HL-60/S4 (cell line): ENCODE data around the gene DPH7.
"Not testable (repeated sequence)": the region's sequence is repeated elsewhere in the genome, so short reads cannot be mapped to it uniquely, and the experiment has no call there.

Source experiments
- in situ Hi-C: fragments of 300-500 bp; cut with MboI; formaldehyde crosslinking; loops from 2 replicates; pipeline ENCODE4 v1.14.3; 2022; ENCODE audit warnings: low sequenced_read_pairs

Gene DPH7

GRCh38 chr9:137581361-137582285 is 2.9 kb upstream of the DPH7 start:
- in situ Hi-C loops = no loop called here

DNA sequence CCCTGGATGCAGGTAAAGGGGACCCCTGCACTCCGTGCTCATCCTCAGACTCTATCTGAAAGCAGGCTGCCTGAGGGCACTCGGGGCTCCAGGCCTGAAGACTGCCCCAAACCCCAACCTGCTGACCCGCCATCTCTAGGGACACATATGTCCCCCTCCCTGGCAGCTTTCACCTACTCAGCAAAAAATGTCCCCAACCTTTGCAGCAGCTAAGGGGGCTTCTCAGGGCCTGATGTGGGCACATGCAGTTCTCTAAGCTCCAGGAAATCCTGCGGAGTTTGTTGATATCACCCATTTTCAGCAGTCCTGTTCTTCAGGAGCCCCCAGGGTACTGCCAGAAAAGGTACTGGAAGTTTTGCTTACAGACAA is 2.2 kb upstream of the DPH7 start:
- in situ Hi-C loops = no loop called here

- in situ Hi-C loops = no loop called here
Observed at GRCh38 chr9:137580209-137580953, 1.7 kb upstream of the DPH7 start.

- in situ Hi-C loops = no loop called here
Observed at GRCh38 chr9:137579259-137579604, 507 bp upstream of the DPH7 start.

DNA sequence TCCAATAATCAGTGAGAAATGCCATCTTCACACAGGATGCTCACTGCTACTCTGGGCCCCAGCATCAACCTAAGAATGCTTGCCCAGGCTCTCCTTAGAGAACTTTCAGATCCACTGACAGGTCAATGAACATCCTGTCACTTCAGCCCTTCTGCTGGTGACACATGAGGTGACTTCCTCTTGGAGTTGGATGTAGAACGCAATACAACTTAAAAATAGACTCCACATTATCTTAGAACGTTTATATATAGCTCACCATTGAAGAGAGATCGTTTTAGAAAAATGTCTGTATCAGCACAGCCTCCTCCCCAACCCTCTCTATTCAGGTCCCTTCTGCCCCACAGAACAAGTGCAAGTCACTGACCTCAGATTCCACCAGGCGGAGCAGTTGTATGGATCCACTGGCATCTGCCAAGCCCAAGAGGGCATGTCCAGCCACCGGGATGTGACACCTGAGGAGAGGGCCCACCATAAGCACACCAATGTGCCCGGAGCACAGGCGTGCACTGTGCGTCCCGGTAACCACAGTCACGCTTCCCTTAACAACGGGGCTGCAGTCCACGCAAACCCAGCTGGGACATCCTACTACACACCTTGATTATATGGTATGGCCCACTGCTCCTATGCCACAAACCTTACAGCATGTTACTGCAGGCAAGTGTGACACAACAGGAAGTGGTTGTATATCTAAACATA is 2.9 kb downstream of the DPH7 start:
- in situ Hi-C loops = no loop called here

GRCh38 chr9:137575364-137575715 is 3.4 kb downstream of the DPH7 start:
- in situ Hi-C loops = no loop called here

DNA sequence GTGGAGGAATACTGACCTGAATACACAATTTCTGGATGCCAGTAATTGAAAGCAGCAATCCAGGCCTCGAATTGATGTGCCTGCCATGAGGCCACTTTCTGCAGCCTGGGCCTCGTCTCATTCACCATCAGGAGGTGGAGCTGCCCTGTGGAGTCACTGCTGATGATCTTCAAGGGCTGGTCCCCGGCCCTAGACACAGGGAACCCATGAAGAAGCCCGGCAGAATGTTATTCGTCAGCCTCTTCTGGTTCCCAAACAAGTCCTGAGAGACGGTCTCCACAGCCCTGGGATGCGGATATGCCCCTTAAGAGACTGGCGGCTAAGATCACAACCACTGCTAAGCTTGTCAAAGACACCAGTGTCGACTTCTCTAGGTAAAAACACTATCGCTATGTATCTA is 4.5 kb downstream of the DPH7 start:
- in situ Hi-C loops = no loop called here

DNA sequence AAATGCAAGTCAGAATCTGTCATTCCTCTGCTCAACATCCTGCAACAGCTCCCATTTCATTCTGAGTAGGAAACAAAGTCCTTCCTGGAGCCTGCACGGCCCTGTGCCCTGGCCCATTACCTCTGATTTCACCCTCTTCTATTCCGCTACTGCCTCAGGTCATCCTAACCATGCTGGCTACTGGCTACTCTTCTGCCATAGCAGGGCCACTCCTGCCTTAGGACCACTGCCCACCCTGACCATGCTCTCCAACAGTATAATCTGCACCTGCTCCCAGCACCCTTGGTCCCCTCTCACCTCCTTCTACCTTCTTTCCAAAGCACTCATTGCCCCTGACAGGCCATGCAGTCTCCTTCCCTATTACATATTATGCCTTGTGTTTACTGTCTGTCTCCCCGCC is 8.2 kb downstream of the DPH7 start:
- in situ Hi-C loops = no loop called here

- in situ Hi-C loops = no loop called here
Observed at GRCh38 chr9:137569609-137570203, 9.0 kb downstream of the DPH7 start.

DNA sequence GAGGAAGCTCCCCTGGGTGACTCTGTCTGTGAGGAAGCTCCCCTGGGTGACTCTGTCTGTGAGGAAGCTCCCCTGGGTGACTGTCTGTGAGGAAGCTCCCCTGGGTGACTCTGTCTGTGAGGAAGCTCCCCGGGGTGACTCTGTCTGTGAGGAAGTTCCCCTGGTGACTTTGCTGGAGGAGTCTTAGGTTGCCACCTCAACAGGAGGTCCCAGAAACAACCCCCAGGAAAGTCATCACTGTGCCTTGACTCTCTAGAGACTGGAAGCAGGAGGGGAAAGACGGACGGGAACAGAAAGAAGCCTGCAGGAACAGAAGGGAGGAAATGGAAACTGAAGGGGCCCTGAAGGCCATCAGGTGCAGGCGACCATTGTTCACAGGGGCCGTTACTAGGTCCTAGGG is 10.3 kb downstream of the DPH7 start:
- in situ Hi-C loops = not testable (repeated sequence)

DNA sequence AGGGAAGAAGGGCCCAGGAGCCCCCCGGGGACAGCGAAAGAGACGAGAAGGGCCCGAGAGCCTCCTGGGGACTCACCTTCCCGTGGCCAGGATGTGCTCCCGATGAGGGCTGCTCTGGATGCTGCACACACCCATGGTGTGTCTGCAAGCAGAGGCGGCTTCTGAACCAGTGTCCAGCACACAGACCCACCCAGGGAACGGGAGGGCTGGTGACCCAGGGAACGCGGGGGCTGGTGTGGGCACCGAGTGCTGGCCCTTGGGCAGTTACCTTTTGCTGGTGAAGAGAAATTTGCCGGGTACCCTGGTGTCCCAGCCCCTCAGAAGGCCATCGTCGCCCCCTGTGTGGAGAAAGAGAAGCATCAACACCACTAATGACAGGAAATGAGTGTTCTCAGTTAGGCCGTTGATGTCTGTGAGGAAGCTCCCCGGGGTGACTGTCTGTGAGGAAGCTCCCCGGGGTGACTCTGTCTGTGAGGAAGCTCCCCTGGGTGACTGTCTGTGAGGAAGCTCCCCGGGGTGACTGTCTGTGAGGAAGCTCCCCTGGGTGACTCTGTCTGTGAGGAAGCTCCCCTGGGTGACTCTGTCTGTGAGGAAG is 13.8 kb downstream of the DPH7 start:
- in situ Hi-C loops = no loop called here

DNA sequence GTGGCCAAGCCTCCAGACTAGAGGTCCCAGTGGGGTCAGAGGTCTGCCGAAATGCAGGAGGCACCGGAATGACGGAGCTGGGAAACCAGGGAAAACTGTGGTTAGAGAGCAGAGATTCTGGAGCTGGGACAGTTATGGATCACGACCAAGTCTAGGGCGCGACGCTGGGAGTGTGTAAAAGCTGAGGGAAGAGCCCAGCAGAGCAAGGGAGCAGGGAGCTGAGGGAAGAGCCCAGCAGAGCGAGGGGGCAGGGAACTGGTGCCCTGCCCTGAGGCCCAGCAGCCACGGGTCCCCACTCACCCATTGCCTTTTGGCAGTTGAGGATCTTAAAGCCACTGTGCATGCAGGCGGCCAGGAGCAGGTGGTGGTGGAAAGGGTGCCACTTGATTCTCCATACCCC is 14.6 kb downstream of the DPH7 start:
- in situ Hi-C loops = no loop called here

DNA sequence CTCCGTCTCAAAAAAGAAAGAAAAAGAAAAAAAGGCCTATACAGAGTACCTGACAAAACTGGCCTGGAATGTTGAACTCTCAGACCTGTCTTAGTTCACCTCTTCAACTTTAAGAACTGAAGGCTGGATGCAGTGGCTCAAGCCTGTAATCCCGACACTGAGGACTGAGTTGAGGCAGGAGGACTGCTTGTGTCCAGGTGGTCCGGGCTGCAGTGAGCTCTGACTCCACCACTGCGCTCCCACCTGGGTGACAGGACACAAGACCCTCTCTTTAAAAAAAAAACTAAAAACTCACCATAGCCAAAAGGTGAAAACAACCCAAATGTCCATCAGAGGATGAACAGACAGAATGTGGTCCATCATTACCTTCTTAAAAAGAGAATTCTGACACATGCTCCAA is 20.6 kb downstream of the DPH7 start:
- in situ Hi-C loops = no loop called here

GRCh38 chr9:137556069-137556838 is 22.5 kb downstream of the DPH7 start:
- in situ Hi-C loops = no loop called here

GRCh38 chr9:137555179-137555578 is 23.5 kb downstream of the DPH7 start:
- in situ Hi-C loops = no loop called here

GRCh38 chr9:137554349-137554748 is 24.4 kb downstream of the DPH7 start:
- in situ Hi-C loops = no loop called here

DNA sequence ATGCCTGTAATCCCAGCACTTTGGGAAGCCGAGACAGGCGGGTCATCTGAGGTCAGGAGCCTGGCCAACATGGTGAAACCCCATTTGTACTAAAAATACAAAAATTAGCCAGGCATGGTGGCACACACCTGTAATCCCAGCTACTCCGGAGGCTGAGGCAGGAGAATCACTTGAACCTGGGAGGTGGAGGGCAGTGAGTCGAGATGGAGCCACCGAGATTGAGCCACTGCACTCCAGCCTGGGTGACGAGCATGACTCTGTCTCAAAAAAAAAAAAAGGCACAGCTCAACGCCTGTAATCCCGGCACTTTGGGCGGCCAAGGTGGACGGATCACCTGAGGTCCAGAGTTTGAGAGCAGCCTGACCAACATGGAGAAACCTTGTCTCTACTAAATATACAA is 25.1 kb downstream of the DPH7 start:
- in situ Hi-C loops = not testable (repeated sequence)

- in situ Hi-C loops = no loop called here
Observed at GRCh38 chr9:137552022-137552768, 26.5 kb downstream of the DPH7 start.

GRCh38 chr9:137551264-137552021 is 27.3 kb downstream of the DPH7 start, which contains the start of gene MRPL41:
Gene MRPL41, plus strand, starts transcription at chr9:137551879. Its CDS starts 203 bp downstream, at chr9:137552082.
- in situ Hi-C loops = no loop called here
